GM12878 (cell line): Measurements from ENCODE around the gene GNPTG. TPM values are rescaled to one million over a fixed set of nuclear protein-coding genes. Genes with fewer than 3 reads are reported as not detected.

Experiments used
- ATAC-seq: fragments of 200-7000 bp; cut with Tn5 transposase; 3 replicates; pipeline ENCODE4 v1.9.1; 2020; ENCODE audit warnings: mild to moderate bottlenecking, moderate library complexity
- BruUV-seq: library from RNA; stranded (reverse); fragments of 400-500 nt; replicated peaks from 2 replicates; lab custom pipeline; 2021; lab: Mats Ljungman, UMichigan
- CTCF ChIA-PET: fragments of 300-600 bp; sonication (Branson Sonifier 250); formaldehyde crosslinking; extraction: SDS; loops from one replicate; lab custom pipeline; 2021; ENCODE audit warnings: inconsistent platforms; lab: Yijun Ruan, JAX
- POLR2A ChIA-PET: fragments of 350-600 bp; formaldehyde crosslinking; extraction: SDS; loops from one replicate; lab custom pipeline; 2021; ENCODE audit warnings: inconsistent platforms; lab: Charles Lee
- RAD21 ChIA-PET: fragments of 300-600 bp; sonication (Branson Sonifier 250); formaldehyde crosslinking; loops from one replicate; lab custom pipeline; 2023; ENCODE audit warnings: antibody characterized with exemption; ENCODE audit not compliant: unreplicated experiment; lab: Charles Lee
- SMC1A ChIA-PET: fragments of 300-600 bp; sonication (Branson Sonifier 250); formaldehyde crosslinking; loops from one replicate; lab custom pipeline; 2023; ENCODE audit not compliant: unreplicated experiment, uncharacterized antibody; lab: Charles Lee
- DNase-seq: peaks from one replicate; pipeline ENCODE4 v3.0.0-alpha.2; 2011; ENCODE audit warnings: low read depth, low spot score
- FAIRE-seq: peaks from 3 replicates; lab custom pipeline; 2011; peaks lifted over from hg19 to GRCh38; lab: Jason Lieb, UNC
- H2AFZ ChIP-seq: 2 replicates; pipeline ENCODE4 v1.6.0; 2011; ENCODE audit warnings: low read depth, low read length, control low read depth; ENCODE audit not compliant: control insufficient read depth
- H3K27ac ChIP-seq: 2 replicates; pipeline ENCODE4 v1.5.1; 2011; ENCODE audit warnings: control low read depth; ENCODE audit not compliant: control insufficient read depth, insufficient read depth
- H3K27me3 ChIP-seq, 2 experiments: replicated peaks in 1 of 2; 2 replicates each; pipeline versions ENCODE4 v1.6.0 to v1.6.1; 2011; ENCODE audit warnings: low read length in 1 of 2; ENCODE audit not compliant: control insufficient read depth in 2 of 2, insufficient read depth in 2 of 2
- H3K36me3 ChIP-seq, 2 experiments: 2 replicates each; pipeline ENCODE4 v1.5.1; 2011; ENCODE audit warnings: low read length in 1 of 2; ENCODE audit not compliant: control insufficient read depth in 2 of 2, insufficient read depth in 2 of 2
- H3K4me1 ChIP-seq: 2 replicates; pipeline ENCODE4 v1.6.1; 2011; ENCODE audit warnings: mild to moderate bottlenecking, low read length, moderate library complexity, mixed read lengths; ENCODE audit not compliant: control insufficient read depth, insufficient read depth
- H3K4me2 ChIP-seq: 2 replicates; pipeline ENCODE4 v1.6.0; 2011; ENCODE audit warnings: control low read depth; ENCODE audit not compliant: control insufficient read depth, insufficient read depth
- H3K4me3 ChIP-seq: fragments of 200-600 bp; sonication (generic); 2 replicates; pipeline ENCODE4 v1.5.1; 2016
- H3K79me2 ChIP-seq: 2 replicates; pipeline ENCODE4 v1.6.0; 2011; ENCODE audit warnings: low read length; ENCODE audit not compliant: control insufficient read depth, insufficient read depth
- H3K9ac ChIP-seq: 2 replicates; pipeline ENCODE4 v1.8.0; 2011; ENCODE audit warnings: low read length, control low read depth, mixed read lengths; ENCODE audit not compliant: control insufficient read depth, insufficient read depth
- H3K9me3 ChIP-seq: replicated peaks from 3 replicates; pipeline ENCODE4 v1.5.1; 2011; ENCODE audit warnings: mild to moderate bottlenecking, low read length; ENCODE audit not compliant: control insufficient read depth, insufficient read depth
- H4K20me1 ChIP-seq: 2 replicates; pipeline ENCODE4 v1.6.0; 2011; ENCODE audit not compliant: control insufficient read depth, insufficient read depth
- CREM ChIP-seq: IDR thresholded peaks from 2 replicates; pipeline ENCODE4 v1.6.1; 2014; ENCODE audit warnings: antibody characterized with exemption, low read depth
- E4F1 ChIP-seq: fragments of 450-650 bp; IDR thresholded peaks from 2 replicates; pipeline ENCODE4 v1.6.1; 2018; ENCODE audit warnings: borderline replicate concordance, mild to moderate bottlenecking; ENCODE audit not compliant: partially characterized antibody
- IKZF1 ChIP-seq: fragments of 450-650 bp; conservative IDR thresholded peaks from 2 replicates; pipeline ENCODE4 v1.6.1; 2017; ENCODE audit warnings: antibody characterized with exemption, mild to moderate bottlenecking
- IRF5 ChIP-seq: fragments of 450-650 bp; IDR thresholded peaks from 2 replicates; pipeline ENCODE4 v1.6.1; 2017; ENCODE audit warnings: borderline replicate concordance
- MTA2 ChIP-seq: fragments of 450-650 bp; IDR thresholded peaks from 2 replicates; pipeline ENCODE4 v1.6.1; 2016; ENCODE audit warnings: low read depth, mild to moderate bottlenecking, moderate library complexity
- MYB ChIP-seq: fragments of 150-350 bp; IDR thresholded peaks from 2 replicates; pipeline ENCODE4 v1.6.1; 2014; ENCODE audit warnings: mild to moderate bottlenecking, low read depth, low read length, borderline replicate concordance
- NFXL1 ChIP-seq: fragments of 450-650 bp; IDR thresholded peaks from 2 replicates; pipeline ENCODE4 v1.6.1; 2017; ENCODE audit warnings: antibody characterized with exemption, mild to moderate bottlenecking, borderline replicate concordance
- PAX8 ChIP-seq: fragments of 450-650 bp; IDR thresholded peaks from 2 replicates; pipeline ENCODE4 v1.6.1; 2017; ENCODE audit warnings: mild to moderate bottlenecking, moderate library complexity
- POLR2A ChIP-seq: IDR thresholded peaks from 2 replicates; pipeline ENCODE4 v1.6.1; 2011; ENCODE audit warnings: low read depth, mild to moderate bottlenecking, low read length
- ZBED1 ChIP-seq: IDR thresholded peaks from 2 replicates; pipeline ENCODE4 v1.6.1; 2016; ENCODE audit warnings: borderline replicate concordance
- WGBS: methylation state at CpG from one replicate; pipeline ENCODE4 v1.1.6; 2016; ENCODE audit warnings: low lambda C conversion rate; ENCODE audit not compliant: insufficient replicate concordance, insufficient coverage; ENCODE audit errors: missing lambda C conversion rate; 5-methylcytosine and 5-hydroxymethylcytosine counted together
- in situ Hi-C: fragments of 300-500 bp; cut with MboI; formaldehyde crosslinking; loops from 9 replicates; pipeline ENCODE4 v1.14.3; 2018; ENCODE audit warnings: mixed read lengths
- intact Hi-C: fragments of 100-400 bp; cut with micrococcal nuclease; formaldehyde crosslinking; loops from one replicate; pipeline ENCODE4 v1.14.2; 2022; ENCODE audit not compliant: unreplicated experiment
- polyA plus RNA-seq, 11 experiments: library from polyadenylated mRNA; depleted of rRNA in 4 of 11; unstranded in 6 of 11; stranded (reverse) in 5 of 11; fragments of >200 nt; fragmentation: Nextera tagmentation in 4 of 11; fragmentation: Illumina TruSeq in 1 of 11; extraction: Ambion mirVana in 4 of 11; extraction: Trizol in 1 of 11; gene quantifications; 1 replicate in 1 of 11; 2 replicates in 10 of 11; pipeline versions ENCODE4 v1.2.1 to v1.2.3, GENCODE V29; 2011 to 2016; ENCODE audit warnings: inconsistent platforms in 2 of 11, missing spikeins in 2 of 11, low read depth in 1 of 11
- total RNA-seq, 4 experiments: library from RNA; depleted of rRNA in 3 of 4; stranded (reverse); fragments of >200 nt in 3 of 4; fragmentation: Illumina TruSeq in 1 of 4; extraction: Trizol in 1 of 4; gene quantifications; 2 replicates each; pipeline versions ENCODE4 v1.2.1 to v1.2.3, GENCODE V29; 2013 to 2021

GNPTG gene
- total and polyA plus RNA-seq, 10 of the 15 experiments (the other 5 are each of a cell fraction or from before 2014, with no cell fraction given), result 0.80 to 32.6 (median 20.9) TPM

- no peak overlapping the region for H3K4me2 ChIP-seq
- intact Hi-C loops, result no loop called here
- BruUV-seq, result no TSS peak
- H2AFZ ChIP-seq, result no peak overlapping the region
- no peaks in the 10 kb centered on the region for H3K9me3 ChIP-seq
- ChIA-PET POLR2A (no interaction called here), RAD21 (no interaction called here), CTCF (no interaction called here), SMC1A (no interaction called here)
- no peaks in the 10 kb centered on the region for H3K27me3 ChIP-seq
- H3K36me3 ChIP-seq, result no peaks in the 10 kb centered on the region; a peak in 3 of 4 replicates
- H3K4me1 ChIP-seq, result peaks cover 8% of the 10 kb centered on the region; the same call in 1 of the 2 replicates
- no peaks in the 10 kb centered on the region for H4K20me1 ChIP-seq
- DNase-seq, result no peak
- peaks cover 18% of the 10 kb centered on the region for H3K79me2 ChIP-seq
- in situ Hi-C loops, result no loop called here
- no peak overlapping the region for H3K4me3 ChIP-seq
- 96% methylated on average over 15 of the region's 19 CpGs for WGBS
- TF ChIP-seq IRF5 (no peak), ZBED1 (no peak), PAX8 (no peak), POLR2A (peak; percentile 22; the same call in 1 of the 2 replicates), NFXL1 (peak; percentile 94), IKZF1 (no peak), MTA2 (no peak), MYB (no peak), CREM (no peak), E4F1 (no peak)
- no peak overlapping the region for H3K9ac ChIP-seq
- H3K27ac ChIP-seq, result no peak overlapping the region
- no peak for FAIRE-seq
- ATAC-seq, result no peak
Observed at GRCh38 chr16:1375741-1376410, 24.1 kb downstream of the GNPTG start.
